Duodenal mucosa (tissue), 2 donors: ENCODE measurements around the gene TBC1D13.

Source experiments
- H3K27ac ChIP-seq: one replicate; pipeline ENCODE4 v1.7.0; 2013; ENCODE audit warnings: low read depth, low read length
- H3K27me3 ChIP-seq, 2 donors: one replicate each; pipeline ENCODE4 v1.7.0; 2013; ENCODE audit warnings: low read length in 2 of 2, control low read depth in 1 of 2; ENCODE audit not compliant: insufficient read depth in 2 of 2, control insufficient read depth in 1 of 2
- H3K36me3 ChIP-seq, 2 donors: one replicate each; pipeline ENCODE4 v1.7.0; 2013; ENCODE audit warnings: low read length in 2 of 2, control low read depth in 1 of 2; ENCODE audit not compliant: insufficient read depth in 2 of 2, control insufficient read depth in 1 of 2
- H3K4me1 ChIP-seq, 2 donors: one replicate each; pipeline ENCODE4 v1.7.0; 2013; ENCODE audit warnings: low read length in 2 of 2, control low read depth in 1 of 2; ENCODE audit not compliant: insufficient read depth in 2 of 2, control insufficient read depth in 1 of 2
- H3K4me3 ChIP-seq, 2 donors: one replicate each; pipeline ENCODE4 v1.7.0; 2013; ENCODE audit warnings: low read length in 2 of 2, low read depth in 1 of 2
- H3K9ac ChIP-seq, 2 donors: one replicate each; pipeline ENCODE4 v1.7.0; 2013; ENCODE audit warnings: low read length in 2 of 2, low read depth in 1 of 2
- H3K9me3 ChIP-seq, 2 donors: one replicate each; pipeline ENCODE4 v1.7.0; 2013; ENCODE audit warnings: low read length in 2 of 2, control low read depth in 1 of 2; ENCODE audit not compliant: control insufficient read depth in 1 of 2

Gene TBC1D13, protein sequence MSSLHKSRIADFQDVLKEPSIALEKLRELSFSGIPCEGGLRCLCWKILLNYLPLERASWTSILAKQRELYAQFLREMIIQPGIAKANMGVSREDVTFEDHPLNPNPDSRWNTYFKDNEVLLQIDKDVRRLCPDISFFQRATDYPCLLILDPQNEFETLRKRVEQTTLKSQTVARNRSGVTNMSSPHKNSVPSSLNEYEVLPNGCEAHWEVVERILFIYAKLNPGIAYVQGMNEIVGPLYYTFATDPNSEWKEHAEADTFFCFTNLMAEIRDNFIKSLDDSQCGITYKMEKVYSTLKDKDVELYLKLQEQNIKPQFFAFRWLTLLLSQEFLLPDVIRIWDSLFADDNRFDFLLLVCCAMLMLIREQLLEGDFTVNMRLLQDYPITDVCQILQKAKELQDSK

DNA sequence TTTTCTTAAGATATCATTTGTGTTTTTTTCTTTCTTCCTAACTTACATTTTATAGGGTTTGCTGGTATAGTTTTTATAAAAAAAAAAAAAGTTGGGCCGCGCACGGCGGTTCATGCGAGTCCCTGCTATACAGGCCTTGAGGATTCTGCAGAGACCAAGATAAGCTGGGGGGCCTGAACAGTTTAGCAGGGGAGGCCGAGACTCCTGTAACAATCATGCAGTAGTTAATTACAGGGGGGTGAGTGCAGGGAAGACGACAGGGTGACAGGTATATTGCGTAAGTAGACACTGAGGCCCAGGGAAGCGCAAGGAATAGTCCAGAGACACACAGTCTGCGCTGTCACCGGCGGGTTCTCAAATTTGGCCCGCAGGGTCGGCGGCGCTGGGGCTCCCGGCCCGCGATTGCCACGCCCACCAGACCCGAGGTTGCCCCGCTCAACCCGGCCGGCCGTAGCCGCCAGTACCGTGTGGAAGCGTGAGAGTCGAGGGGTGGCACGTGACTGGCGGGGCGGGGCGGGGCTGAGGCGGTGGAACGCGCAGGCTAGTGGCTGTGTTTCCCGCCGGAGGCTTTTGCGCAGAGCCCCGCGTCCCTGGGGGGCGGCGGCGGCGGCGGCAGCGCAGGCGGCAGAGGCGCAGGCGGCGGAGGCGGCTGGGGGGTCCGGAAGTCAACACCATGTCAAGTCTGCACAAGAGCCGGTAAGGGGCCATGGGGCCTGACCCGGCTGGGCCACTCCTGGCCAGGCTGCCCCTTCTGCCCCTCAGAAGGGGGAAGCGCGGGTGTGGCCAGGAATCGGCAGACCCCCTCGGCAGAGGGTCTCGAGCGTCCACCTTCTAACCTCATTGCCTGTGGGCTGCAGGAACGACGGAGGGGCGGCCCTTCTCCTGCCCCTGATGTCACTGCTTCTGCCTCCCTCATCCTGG lies at the start of gene TBC1D13:
TBC1D13 (plus strand) TSS at position 573 of the 921 bp plus-strand sequence; CDS start at position 674, 101 bp downstream.
- Histone ChIP-seq H3K27me3 (no peaks in the 10 kb centered on the region), H3K27ac (peak within 1 kb of the TSS; percentile 32), H3K9ac (peak within 1 kb of the TSS; percentile 74 to 93), H3K4me1 (peaks cover 8 to 17% of the 10 kb centered on the region in 2 donors), H3K9me3 (no peaks in the 10 kb centered on the region), H3K4me3 (peak within 1 kb of the TSS; percentile 92 to 97), H3K36me3 (peaks cover 7 to 18% of the 10 kb centered on the region in 2 donors)

DNA sequence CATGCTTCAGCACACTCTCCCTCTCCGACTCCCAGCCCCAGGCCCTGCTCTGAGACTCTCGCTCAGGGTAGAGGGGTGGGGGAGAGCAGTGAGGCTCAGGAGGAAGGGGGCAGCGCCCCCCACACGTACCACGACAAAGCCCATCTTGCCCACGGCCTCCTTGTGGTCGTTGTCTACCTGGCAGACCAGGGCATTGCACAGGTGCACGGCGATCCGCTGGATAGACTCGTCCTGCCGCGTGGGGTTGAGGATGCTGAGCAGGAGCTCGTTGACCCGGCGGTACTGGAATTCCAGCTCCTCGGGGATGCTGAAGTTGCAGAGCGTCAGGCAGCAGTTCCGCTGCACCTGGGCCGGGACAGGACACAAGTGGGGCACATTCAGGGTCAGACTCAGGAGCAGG lies 44.7 kb upstream of the TBC1D13 start:
- no peak overlapping the region for H3K27ac ChIP-seq
- H3K36me3 ChIP-seq, result peaks cover 7 to 27% of the 10 kb centered on the region in 2 donors
- H3K9me3 ChIP-seq, result no peaks in the 10 kb centered on the region
- no peaks in the 10 kb centered on the region for H3K4me1 ChIP-seq
- H3K4me3 ChIP-seq, result no peak overlapping the region
- H3K27me3 ChIP-seq, result no peaks in the 10 kb centered on the region
- H3K9ac ChIP-seq, result no peak overlapping the region

DNA sequence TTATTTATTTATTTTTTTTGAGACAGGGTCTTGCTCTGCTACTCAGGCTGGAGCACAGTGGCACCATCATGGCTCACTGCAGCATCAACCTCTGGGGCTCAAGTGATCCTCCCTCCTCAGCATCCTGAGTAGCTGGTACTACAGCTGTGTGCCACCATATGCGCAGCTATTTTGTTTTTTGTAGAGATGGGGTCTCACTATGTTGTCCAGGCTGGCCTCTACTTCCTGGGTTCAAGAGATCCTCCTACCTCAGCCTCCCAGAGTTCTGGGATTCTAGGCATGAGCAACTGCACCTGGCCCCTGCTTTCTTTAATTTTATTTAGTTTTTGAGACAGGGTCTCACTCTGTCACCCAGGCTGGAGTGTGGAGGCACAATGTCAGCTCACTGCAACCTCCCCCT lies 43.6 kb upstream of the TBC1D13 start:
- Histone ChIP-seq H3K9me3 (no peaks in the 10 kb centered on the region), H3K36me3 (peaks cover 7 to 26% of the 10 kb centered on the region in 2 donors), H3K9ac (no peak overlapping the region), H3K27me3 (no peaks in the 10 kb centered on the region), H3K4me3 (no peak overlapping the region), H3K27ac (no peak overlapping the region), H3K4me1 (no peaks in the 10 kb centered on the region)

DNA sequence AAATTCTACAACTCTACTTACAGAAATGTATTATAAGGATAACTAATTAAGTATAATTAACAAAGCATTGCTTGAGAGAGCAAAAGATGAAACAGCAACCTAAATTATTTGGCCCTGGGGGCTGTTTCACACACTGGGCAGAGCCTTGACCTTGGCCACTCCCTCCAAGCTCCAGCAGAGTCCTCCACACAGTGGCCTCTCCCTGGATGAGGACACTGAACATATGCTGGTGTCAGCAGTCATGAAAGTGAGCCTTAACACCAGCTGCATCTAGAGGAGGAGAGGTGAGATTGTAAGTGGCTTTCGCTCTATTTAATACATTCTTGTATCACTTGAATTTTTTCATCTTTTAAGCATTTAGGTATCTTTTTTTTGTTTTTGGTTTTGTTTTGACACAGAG lies 39.8 kb upstream of the TBC1D13 start:
- Histone ChIP-seq H3K27me3 (no peaks in the 10 kb centered on the region), H3K36me3 (peaks cover 12 to 24% of the 10 kb centered on the region in 2 donors), H3K27ac (no peak overlapping the region), H3K9ac (no peak overlapping the region), H3K4me3 (no peak overlapping the region), H3K9me3 (no peaks in the 10 kb centered on the region), H3K4me1 (no peaks in the 10 kb centered on the region)

DNA sequence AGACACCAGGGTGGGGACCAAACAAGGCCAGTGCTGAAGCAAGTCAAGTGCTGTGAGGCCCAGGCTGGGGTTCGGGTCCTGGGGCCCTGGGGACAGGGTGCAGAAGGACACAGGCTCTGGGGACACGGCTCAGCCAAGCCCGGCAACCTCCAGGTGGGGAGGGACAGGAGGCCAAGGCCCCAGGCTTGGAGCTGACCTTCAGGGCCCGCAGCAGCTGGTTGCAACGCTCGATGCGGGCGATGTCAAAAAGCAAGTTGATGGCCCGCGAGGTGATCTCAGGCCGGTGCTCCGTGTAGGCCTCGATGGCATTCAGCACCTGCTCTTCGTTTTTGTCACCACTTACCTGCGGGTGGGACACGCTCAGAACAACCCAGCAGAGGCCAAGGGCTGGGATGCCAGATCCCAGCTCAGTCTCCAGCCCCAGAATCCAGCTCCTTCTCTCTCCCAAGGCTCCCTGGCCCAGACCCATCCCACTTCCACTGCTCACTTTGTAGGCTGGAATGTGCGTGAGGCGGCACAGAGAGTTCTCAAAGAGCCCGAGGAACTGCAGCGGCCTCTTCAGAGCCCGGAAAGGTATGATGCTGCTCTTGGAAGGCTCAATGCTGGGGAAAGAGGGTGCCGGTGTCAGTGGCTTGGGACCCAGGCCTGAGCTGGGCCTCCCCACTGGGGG lies 36.0 kb upstream of the TBC1D13 start:
- Histone ChIP-seq H3K27me3 (no peaks in the 10 kb centered on the region), H3K4me1 (no peaks in the 10 kb centered on the region), H3K27ac (no peak overlapping the region), H3K36me3 (peaks cover 23 to 55% of the 10 kb centered on the region in 2 donors), H3K9ac (no peak overlapping the region), H3K9me3 (no peaks in the 10 kb centered on the region), H3K4me3 (no peak overlapping the region)

DNA sequence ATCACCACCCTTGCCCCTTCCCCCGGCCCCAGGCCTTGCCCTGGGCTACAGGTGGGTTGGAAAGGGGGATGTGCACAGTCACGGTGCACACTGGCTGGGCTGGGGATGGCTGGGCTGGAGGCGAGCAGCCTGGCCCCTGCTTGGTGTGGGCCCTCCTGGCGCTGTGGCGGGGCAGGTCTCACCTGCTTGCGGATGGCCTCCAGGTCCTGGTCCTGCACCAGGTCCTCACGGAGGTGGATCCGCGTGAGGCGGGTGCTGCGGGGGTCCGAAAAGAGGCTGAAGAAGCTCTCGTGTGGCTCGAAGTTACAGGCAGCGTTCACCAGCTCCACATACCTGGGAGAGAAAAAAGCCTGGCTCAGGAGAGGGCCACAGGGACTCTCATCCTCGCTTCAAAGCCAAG lies 33.4 kb upstream of the TBC1D13 start:
- H3K4me1 ChIP-seq, result no peaks in the 10 kb centered on the region
- H3K9me3 ChIP-seq, result no peaks in the 10 kb centered on the region
- no peak overlapping the region for H3K9ac ChIP-seq
- H3K27me3 ChIP-seq, result no peaks in the 10 kb centered on the region
- H3K4me3 ChIP-seq, result no peak overlapping the region
- no peak overlapping the region for H3K27ac ChIP-seq
- H3K36me3 ChIP-seq, result peaks cover 23 to 55% of the 10 kb centered on the region in 2 donors

DNA sequence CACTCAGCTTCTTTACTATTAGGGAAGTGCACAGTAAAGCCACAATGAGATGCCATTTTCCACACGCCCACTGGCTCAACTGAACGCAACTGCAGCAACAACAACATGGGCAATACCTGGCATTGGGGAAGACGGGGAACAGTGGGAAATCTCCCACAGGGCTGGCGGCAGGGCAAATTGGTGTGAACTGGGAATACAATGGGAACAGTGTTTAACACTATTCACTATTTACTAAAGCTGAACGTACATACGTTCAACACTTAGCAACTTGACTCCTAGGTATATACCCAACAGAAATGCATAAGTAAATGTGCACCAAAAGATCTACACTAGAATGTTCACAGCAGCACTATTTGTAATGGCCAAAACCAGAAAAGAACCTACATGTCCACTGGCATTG lies 29.5 kb upstream of the TBC1D13 start:
- H3K9ac ChIP-seq, result no peak overlapping the region
- no peaks in the 10 kb centered on the region for H3K27me3 ChIP-seq
- H3K36me3 ChIP-seq, result peaks cover 9 to 31% of the 10 kb centered on the region in 2 donors
- peaks cover 0 to 2% of the 10 kb centered on the region in 2 donors for H3K4me1 ChIP-seq
- no peak overlapping the region for H3K4me3 ChIP-seq
- H3K27ac ChIP-seq, result no peak overlapping the region
- H3K9me3 ChIP-seq, result no peaks in the 10 kb centered on the region

DNA sequence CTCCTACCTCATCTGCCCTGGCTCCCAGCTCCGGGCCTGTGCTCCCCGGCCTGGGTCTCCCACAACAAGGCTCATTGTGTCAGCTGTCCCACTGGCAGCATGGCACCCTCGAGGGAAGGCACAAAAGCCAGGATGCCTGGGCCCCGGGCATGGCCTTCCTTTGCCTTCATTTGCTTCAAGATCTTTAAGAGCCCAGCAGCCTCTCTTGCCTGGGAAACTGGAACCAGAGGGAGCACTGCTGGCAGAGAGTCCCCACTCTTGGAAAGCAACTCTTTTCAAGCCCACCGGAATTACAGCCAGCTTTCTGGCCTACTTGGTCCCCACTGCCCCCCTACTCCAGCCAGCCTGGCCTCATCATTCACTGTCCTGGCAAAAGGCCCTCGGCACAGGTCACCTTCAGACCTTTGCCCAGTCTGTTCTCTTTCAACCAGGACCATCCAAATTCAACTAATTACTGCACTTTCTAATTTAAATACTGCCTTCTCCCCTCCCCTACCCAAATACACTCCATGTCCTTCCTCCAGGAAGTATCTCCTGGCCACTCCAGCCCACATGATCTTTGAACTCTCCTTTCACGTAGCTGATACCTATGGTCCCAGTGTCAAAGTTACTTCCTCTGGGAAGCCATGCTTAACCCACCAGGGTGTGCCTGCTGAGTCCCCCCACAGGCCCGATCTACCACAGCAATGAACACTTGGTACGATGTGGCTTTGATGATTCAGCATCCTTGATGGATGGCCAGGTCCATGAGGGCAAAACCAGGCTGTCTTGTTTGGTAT lies 24.2 kb upstream of the TBC1D13 start:
- Histone ChIP-seq H3K9ac (no peak overlapping the region), H3K27ac (no peak overlapping the region), H3K4me1 (peaks cover 8 to 11% of the 10 kb centered on the region in 2 donors)

DNA sequence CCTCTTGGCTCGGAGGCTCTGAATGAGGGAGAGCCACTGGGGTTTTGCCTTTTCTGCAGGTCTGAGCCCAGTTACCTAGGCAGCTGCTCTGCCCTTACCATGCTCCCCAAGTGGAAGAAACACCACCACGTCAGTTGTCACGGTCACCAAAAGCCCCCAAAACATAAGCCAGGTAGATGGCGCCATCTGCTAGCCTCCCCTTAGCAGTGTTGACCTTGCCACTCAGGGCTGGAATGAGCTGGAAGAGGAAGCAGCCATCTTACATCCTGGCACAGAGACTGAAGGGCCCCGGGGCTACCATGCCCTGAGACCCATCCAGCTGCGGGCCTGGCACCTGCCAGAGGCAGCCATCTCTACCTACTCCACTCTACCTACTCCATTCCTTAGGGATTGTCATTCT lies 22.7 kb upstream of the TBC1D13 start:
- Histone ChIP-seq H3K9me3 (no peaks in the 10 kb centered on the region), H3K4me1 (peaks cover 8 to 11% of the 10 kb centered on the region in 2 donors), H3K36me3 (peaks cover 6 to 12% of the 10 kb centered on the region in 2 donors), H3K27me3 (no peaks in the 10 kb centered on the region), H3K9ac (no peak overlapping the region), H3K4me3 (no peak overlapping the region), H3K27ac (no peak overlapping the region)

More for the DNA sequence above, 24.2 kb upstream of the TBC1D13 start:
- Histone ChIP-seq H3K9me3 (no peaks in the 10 kb centered on the region), H3K36me3 (peaks cover 3 to 11% of the 10 kb centered on the region in 2 donors), H3K27me3 (no peaks in the 10 kb centered on the region), H3K4me3 (no peak overlapping the region)
